HEK293T (cell line): ENCODE measurements around the gene GALNT18.
"Not testable (repeated sequence)": the region's sequence is repeated elsewhere in the genome, so short reads cannot be mapped to it uniquely, and the experiment has no call there.

ENCODE experiments used
- CTCF ChIA-PET: fragments of 350-600 bp; formaldehyde crosslinking; extraction: SDS; loops from one replicate; lab custom pipeline; 2021; ENCODE audit warnings: antibody characterized with exemption, inconsistent platforms; lab: Yijun Ruan, JAX
- POLR2A ChIA-PET: fragments of 350-600 bp; formaldehyde crosslinking; extraction: SDS; loops from one replicate; lab custom pipeline; 2020; ENCODE audit warnings: antibody characterized with exemption, inconsistent platforms; lab: Yijun Ruan, JAX
- DNase-seq: peaks from one replicate; pipeline ENCODE4 v3.0.0; 2012; ENCODE audit warnings: mixed read lengths; ENCODE audit errors: extremely low spot score
- ARNT ChIP-seq: fragments of 450-650 bp; IDR thresholded peaks from 2 replicates; pipeline ENCODE4 v1.6.1; 2017; ENCODE audit warnings: mild to moderate bottlenecking
- BHLHE40 ChIP-seq: fragments of 450-650 bp; IDR thresholded peaks from 2 replicates; pipeline ENCODE4 v1.6.1; 2016; ENCODE audit warnings: mild to moderate bottlenecking, moderate library complexity, borderline replicate concordance
- CTBP1 ChIP-seq: fragments of 450-650 bp; IDR thresholded peaks from 2 replicates; pipeline ENCODE4 v1.6.1; 2016; ENCODE audit warnings: borderline replicate concordance
- ELF4 ChIP-seq: fragments of 450-650 bp; IDR thresholded peaks from 2 replicates; pipeline ENCODE4 v1.6.1; 2017; ENCODE audit warnings: antibody characterized with exemption
- FOXA1 ChIP-seq: fragments of 450-650 bp; IDR thresholded peaks from 2 replicates; pipeline ENCODE4 v1.6.1; 2016; ENCODE audit warnings: mild to moderate bottlenecking
- FOXK2 ChIP-seq: fragments of 450-650 bp; IDR thresholded peaks from 2 replicates; pipeline ENCODE4 v1.6.1; 2016; ENCODE audit warnings: mild to moderate bottlenecking
- FOXM1 ChIP-seq: fragments of 450-650 bp; IDR thresholded peaks from 2 replicates; pipeline ENCODE4 v1.6.1; 2017; ENCODE audit warnings: mild to moderate bottlenecking, borderline replicate concordance
- HDGF ChIP-seq: fragments of 450-650 bp; IDR thresholded peaks from 2 replicates; pipeline ENCODE4 v1.6.1; 2017; ENCODE audit warnings: antibody characterized with exemption, borderline replicate concordance
- L3MBTL2 ChIP-seq: fragments of 450-650 bp; conservative IDR thresholded peaks from 2 replicates; pipeline ENCODE4 v1.6.1; 2016; ENCODE audit warnings: mild to moderate bottlenecking
- LEF1 ChIP-seq: fragments of 450-650 bp; IDR thresholded peaks from 2 replicates; pipeline ENCODE4 v1.6.1; 2017; ENCODE audit warnings: mild to moderate bottlenecking, borderline replicate concordance
- NFRKB ChIP-seq: fragments of 450-650 bp; IDR thresholded peaks from 2 replicates; pipeline ENCODE4 v1.6.1; 2016; ENCODE audit warnings: mild to moderate bottlenecking, moderate library complexity
- SP1 ChIP-seq: fragments of 450-650 bp; IDR thresholded peaks from 2 replicates; pipeline ENCODE4 v1.6.1; 2017
- SUZ12 ChIP-seq: fragments of 450-650 bp; IDR thresholded peaks from 2 replicates; pipeline ENCODE4 v1.6.1; 2016; ENCODE audit warnings: mild to moderate bottlenecking
- TARDBP ChIP-seq: fragments of 450-650 bp; IDR thresholded peaks from 2 replicates; pipeline ENCODE4 v1.6.1; 2016
- ZNF384 ChIP-seq: fragments of 450-650 bp; IDR thresholded peaks from 2 replicates; pipeline ENCODE4 v1.6.1; 2016
- TF ChIP-seq, protein P1 (sequence below): fragments of 450-650 bp; IDR thresholded peaks from 2 replicates; pipeline ENCODE4 v1.6.1; 2016

The GALNT18 gene

DNA sequence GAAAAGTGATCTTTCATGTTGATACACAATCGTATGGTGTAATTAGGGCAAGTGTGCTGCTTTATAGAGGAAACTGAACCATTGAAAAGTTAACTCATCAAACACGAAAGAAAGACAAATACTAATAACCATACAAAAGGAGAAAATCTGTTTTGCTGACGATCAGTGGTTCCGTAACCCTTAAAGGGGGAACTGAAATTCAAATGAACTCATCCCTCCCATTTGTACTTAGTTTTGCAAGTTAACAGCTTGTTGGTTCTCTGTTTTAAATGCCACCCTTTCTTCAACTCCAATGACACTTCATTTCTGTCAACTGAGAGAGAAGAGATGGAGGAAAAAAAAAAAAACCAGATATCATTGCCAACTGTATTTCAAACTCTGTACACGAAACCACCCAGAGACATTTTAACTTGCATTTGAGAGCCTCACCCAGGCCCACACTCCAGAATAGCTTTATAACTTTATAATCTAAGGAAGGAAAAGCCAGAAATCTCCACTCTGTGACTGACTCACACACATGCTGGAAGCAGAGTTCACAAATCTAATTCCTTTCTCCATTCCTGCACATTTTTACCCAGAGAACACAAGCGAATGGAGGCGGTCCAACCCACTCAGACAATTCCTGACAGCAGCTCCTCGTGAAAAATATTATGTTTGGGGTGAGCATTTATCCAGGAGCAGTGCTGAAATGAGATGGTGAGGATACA, 251.4 kb downstream of the GALNT18 start:
- ChIA-PET POLR2A (no interaction called here), CTCF (no interaction called here)
- DNase-seq: no peak
- TF ChIP-seq FOXM1 (no peak), SP1 (no peak), FOXA1 (no peak), ELF4 (no peak), ZNF384 (no peak), TARDBP (no peak), L3MBTL2 (no peak), HDGF (no peak), ARNT (no peak), SUZ12 (no peak), CTBP1 (no peak), BHLHE40 (no peak), NFRKB (no peak), FOXK2 (no peak), LEF1 (no peak)
- TF ChIP-seq, protein P1, sequence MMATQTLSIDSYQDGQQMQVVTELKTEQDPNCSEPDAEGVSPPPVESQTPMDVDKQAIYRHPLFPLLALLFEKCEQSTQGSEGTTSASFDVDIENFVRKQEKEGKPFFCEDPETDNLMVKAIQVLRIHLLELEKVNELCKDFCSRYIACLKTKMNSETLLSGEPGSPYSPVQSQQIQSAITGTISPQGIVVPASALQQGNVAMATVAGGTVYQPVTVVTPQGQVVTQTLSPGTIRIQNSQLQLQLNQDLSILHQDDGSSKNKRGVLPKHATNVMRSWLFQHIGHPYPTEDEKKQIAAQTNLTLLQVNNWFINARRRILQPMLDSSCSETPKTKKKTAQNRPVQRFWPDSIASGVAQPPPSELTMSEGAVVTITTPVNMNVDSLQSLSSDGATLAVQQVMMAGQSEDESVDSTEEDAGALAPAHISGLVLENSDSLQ: no peak

DNA sequence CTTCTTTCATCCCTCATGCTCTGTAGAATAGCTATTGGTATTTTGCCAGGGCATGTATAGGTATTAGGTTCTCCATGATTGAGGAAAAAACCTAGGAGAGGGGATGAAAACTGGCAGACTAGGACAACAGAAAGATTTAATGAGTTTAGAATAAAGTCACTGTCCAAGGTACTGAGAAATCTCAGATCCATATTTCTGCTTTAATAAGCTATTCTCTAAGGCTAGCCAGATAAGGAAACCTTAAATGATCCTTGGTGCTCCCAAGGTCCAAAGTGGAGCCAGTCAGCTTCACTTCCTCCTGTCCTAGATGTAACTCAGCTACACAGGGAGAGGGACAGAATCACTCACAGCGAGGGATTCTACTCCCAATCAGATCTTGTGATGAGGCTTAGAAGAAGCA, 255.0 kb downstream of the GALNT18 start:
- ChIA-PET CTCF (no interaction called here), POLR2A (no interaction called here)
- TF ChIP-seq ARNT (no peak), CTBP1 (no peak), BHLHE40 (no peak)
- no peak for DNase-seq

DNA sequence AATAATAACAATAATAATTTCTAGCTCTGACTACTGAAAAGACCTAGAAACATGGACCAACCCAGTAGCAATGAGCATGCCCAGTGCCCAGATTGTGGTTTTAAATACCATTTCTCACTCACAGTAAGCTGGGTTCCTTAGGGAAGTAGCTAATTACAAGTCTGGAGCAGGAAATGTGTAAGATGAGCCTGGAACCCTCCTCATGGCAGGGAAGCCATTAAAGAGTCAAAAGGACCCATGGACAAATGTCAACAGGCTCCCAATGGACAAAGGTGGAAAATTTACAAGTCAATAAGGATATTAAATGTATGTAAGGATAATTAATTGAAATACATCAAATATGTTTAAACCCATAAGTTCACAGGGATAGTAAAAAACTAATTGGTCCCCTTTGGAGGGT, 258.1 kb downstream of the GALNT18 start:
- CTCF ChIA-PET: no interaction called here
- POLR2A ChIA-PET: no interaction called here
- DNase-seq: no peak
- TF ChIP-seq LEF1: no peak
- no peak for TF ChIP-seq FOXA1
- TF ChIP-seq NFRKB: no peak
- no peak for TF ChIP-seq CTBP1
- no peak for TF ChIP-seq FOXK2

DNA sequence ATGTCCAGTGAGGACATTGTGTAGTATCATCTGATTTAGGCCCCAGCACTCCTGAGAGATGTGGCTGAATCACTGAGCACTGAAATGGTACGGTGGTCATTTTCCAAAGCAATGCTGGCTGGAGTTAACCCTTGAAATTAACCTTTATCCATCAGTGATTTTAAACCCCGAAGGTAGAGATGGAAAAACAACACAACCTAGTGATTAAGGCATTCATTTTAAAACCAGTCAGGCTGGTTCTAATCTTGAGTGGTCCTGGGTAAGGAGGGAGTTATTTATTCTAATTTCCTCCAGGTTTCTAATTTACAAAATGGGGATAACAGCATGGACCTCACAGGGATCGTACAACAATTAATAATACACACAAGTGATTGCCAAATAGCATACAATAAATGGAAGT, 262.2 kb downstream of the GALNT18 start:
- DNase-seq: no peak
- no peak for TF ChIP-seq FOXM1
- TF ChIP-seq NFRKB: no peak
- no peak for TF ChIP-seq TARDBP
- TF ChIP-seq HDGF: no peak
- no peak for TF ChIP-seq FOXK2
- TF ChIP-seq ELF4: no peak
- TF ChIP-seq SUZ12: no peak
- TF ChIP-seq FOXA1: no peak
- no peak for TF ChIP-seq BHLHE40
- no peak for TF ChIP-seq L3MBTL2
- TF ChIP-seq ARNT: no peak
- no peak for TF ChIP-seq SP1
- no peak for TF ChIP-seq LEF1
- TF ChIP-seq, protein P1: no peak
- TF ChIP-seq ZNF384: no peak
- TF ChIP-seq CTBP1: no peak
- POLR2A ChIA-PET: no interaction called here
- CTCF ChIA-PET: no interaction called here

DNA sequence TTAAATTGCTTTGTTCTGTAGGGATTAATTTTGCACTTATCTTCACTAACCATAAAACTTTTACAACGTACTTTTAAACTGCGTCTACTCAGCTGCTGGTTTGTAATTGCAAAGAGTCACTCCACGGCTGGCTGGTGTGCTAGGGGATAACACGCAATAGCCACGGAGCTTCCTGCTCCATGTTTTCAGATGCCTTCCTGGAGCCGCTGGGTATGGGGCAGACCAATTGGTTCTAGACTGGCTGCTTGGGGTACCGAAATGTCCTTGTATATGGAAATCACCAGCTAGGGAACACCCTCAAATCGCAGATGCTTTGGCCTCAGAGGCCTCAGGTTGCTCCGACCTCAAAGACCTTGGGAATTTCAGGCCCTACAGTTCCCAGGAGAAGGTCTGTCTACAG, 265.0 kb downstream of the GALNT18 start:
- ChIA-PET CTCF (no interaction called here), POLR2A (no interaction called here)
- TF ChIP-seq L3MBTL2 (no peak), FOXM1 (no peak)
- no peak for DNase-seq

DNA sequence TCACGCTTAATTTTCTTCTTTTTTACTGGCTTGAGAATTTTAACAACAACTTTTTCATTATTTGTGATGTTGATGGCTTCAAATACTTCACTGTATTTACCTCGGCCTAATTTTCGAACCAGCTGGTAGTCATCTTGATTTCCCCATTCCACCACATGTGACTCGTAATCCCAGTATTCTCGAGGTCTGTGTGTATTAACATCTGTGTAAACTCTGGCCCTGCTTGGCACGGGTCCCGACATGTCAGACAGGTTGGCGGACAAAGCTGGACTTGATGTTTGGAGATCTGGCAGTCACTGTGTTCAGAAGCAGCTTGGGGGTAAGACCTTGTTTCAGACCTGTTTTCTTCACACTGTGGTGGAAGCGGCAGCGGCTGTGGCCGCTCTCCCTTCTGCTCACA, 268.9 kb downstream of the GALNT18 start, which contains the start of gene CSNK2A3:
TSS of gene CSNK2A3 (minus strand) at position 373 of the 400 bp plus-strand sequence. CDS start at position 242, 131 bp downstream.
- CTCF ChIA-PET, POLR2A ChIA-PET, DNase-seq: not testable (repeated sequence)

DNA sequence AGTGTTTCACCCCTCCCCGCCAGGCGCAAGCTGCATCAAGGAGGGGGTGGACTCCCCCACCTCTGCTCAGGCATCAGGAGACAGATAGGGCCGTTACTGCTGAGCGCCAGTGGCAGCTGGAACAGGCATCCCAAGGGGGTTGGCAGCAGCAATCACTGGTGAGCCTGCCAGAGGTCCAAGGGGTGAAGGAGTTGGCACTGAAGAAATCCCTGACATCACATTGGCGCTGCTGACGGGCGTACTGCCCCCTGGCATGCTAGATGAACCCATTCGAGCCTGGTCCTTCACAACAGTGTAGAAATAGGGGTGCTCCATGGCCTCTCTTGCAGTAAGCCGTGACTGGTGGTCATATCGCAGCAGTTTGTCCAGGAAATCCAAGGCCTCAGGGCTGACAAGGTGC, 270.0 kb downstream of the GALNT18 start:
- CTCF ChIA-PET, POLR2A ChIA-PET, DNase-seq: not testable (repeated sequence)

DNA sequence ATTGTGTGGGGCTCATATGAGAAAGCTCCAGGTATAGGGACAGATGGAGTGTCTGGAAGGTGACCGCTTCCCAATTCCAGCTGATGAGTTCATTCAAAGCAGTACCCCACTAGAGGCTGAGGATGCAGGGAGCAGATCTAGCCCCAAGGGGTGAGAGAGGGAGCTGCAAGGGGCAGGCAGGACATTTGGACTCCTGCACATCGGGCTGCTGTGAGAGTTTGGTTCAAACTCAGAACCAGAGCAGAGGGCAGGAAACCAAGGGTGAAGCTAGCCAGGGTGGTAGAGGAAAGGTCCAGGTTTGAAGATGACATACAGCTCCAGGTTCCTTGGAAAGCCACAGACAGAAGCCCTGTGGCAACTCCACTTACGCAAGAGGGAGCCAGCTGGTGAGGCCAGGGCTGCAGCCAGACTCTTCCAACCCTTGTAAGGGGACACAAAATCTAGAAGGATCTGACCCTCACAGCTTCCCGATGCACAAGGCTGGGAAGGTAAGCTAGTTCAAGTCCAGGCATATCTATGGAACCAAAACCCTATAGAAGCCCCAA, 270.7 kb downstream of the GALNT18 start:
- DNase-seq: no peak
- CTCF ChIA-PET: no interaction called here
- POLR2A ChIA-PET: no interaction called here
- TF ChIP-seq TARDBP (no peak), NFRKB (no peak), CTBP1 (no peak), L3MBTL2 (no peak), SUZ12 (no peak)
